ENCODE measurements around the gene DNAI2. TPM values are rescaled to one million over a fixed set of nuclear protein-coding genes. Genes with fewer than 3 reads are reported as not detected.
A peak's percentile ranks its signal among the peaks of the same experiment; 100 is the strongest.

Gene DNAI2
- total and polyA plus RNA-seq, 8 donors = 0.11 to 0.77 TPM; not detected in 6

- 44 to 50% methylated on average over 9 of the region's 9 CpGs for WGBS, 2 donors
- no peak overlapping the region for H3K27ac ChIP-seq
- H3K36me3 ChIP-seq = no peaks in the 10 kb centered on the region
- TF ChIP-seq, protein P1, sequence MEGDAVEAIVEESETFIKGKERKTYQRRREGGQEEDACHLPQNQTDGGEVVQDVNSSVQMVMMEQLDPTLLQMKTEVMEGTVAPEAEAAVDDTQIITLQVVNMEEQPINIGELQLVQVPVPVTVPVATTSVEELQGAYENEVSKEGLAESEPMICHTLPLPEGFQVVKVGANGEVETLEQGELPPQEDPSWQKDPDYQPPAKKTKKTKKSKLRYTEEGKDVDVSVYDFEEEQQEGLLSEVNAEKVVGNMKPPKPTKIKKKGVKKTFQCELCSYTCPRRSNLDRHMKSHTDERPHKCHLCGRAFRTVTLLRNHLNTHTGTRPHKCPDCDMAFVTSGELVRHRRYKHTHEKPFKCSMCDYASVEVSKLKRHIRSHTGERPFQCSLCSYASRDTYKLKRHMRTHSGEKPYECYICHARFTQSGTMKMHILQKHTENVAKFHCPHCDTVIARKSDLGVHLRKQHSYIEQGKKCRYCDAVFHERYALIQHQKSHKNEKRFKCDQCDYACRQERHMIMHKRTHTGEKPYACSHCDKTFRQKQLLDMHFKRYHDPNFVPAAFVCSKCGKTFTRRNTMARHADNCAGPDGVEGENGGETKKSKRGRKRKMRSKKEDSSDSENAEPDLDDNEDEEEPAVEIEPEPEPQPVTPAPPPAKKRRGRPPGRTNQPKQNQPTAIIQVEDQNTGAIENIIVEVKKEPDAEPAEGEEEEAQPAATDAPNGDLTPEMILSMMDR (IDR thresholded peaks at IDR 0.05) = no peak
- intact Hi-C loops (cut with DNase I) = no loop called here
- no peaks in the 10 kb centered on the region for H3K4me1 ChIP-seq
- H3K27me3 ChIP-seq = no peaks in the 10 kb centered on the region
- DNase-seq (no peak), ATAC-seq (peak in 2 of 4 donors; percentile 27 to 32), FAIRE-seq (no peak)
- H3K4me3 ChIP-seq = no peak overlapping the region
- no peaks in the 10 kb centered on the region for H3K9me3 ChIP-seq
These were observed 8.7 kb downstream of the DNAI2 start for GRCh38 chr17:74282587-74283370.

DNA sequence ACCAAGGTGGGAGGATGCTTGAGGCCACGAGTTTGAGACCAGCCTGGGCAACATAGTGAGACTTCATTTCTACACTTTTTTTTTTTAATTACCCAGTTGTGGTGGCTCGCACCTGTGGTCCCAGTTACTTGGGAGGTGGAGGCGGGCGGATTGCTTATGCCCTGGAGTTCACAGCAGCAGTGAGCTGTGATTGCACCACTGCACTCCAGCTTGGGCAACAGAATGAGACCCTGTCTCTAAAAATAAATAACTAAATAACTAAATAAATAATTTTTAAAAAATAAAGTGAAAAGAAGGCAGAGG is 9.3 kb downstream of the DNAI2 start:
- Histone ChIP-seq H3K27ac (no peak overlapping the region), H3K4me1 (no peaks in the 10 kb centered on the region), H3K27me3 (no peaks in the 10 kb centered on the region), H3K9me3 (no peaks in the 10 kb centered on the region), H3K36me3 (no peaks in the 10 kb centered on the region), H3K4me3 (no peak overlapping the region)
- TF ChIP-seq, protein P1 (IDR thresholded peaks at IDR 0.05) = no peak
- intact Hi-C loops (cut with DNase I) = no loop called here
- ATAC-seq (no peak), DNase-seq (peak in 1 of 6 donors; percentile 3), FAIRE-seq (no peak)
- WGBS, 2 donors = 66 to 76% methylated on average over 4 of the region's 4 CpGs

DNA sequence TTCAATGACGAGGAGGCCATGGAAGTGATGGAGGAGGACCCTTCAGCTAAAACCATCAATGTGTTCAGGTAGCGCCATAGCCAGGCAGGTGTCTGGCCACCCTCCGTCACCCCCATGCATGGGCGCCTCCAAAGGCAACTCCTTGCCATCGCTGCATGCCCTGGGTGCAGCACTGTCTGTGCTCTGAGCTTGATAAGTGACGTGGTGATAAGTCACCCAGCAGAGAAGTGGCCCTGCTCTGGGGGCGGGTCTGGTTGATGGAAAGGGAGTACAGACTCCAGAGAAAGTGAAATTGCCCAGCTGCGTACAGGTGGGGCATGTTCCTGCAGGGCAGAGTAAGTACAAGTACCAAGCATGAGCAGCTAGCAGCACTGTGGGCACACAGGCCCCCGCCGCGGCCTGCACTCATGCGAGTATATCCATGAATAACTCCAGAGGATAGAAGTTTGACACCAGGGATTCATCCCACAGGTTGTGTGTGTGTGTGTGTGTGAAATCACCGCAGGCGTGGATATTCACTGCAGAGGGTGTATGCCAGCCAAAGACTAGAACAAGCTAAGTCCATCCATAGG is 13.1 kb downstream of the DNAI2 start:
- Histone ChIP-seq H3K4me1 (no peaks in the 10 kb centered on the region), H3K27me3 (no peaks in the 10 kb centered on the region), H3K4me3 (no peak overlapping the region), H3K9me3 (no peaks in the 10 kb centered on the region), H3K27ac (no peak overlapping the region), H3K36me3 (no peaks in the 10 kb centered on the region)
- 70 to 76% methylated on average over 14 of the region's 14 CpGs for whole genome bisulfite sequencing, 2 donors
- DNase-seq = no peak
- ATAC-seq = no peak
- intact Hi-C loops (cut with DNase I) = no loop called here
- no peak for FAIRE-seq
- TF ChIP-seq, protein P1 (IDR thresholded peaks at IDR 0.05) = no peak

- Histone ChIP-seq H3K4me3 (no peak overlapping the region), H3K9me3 (no peaks in the 10 kb centered on the region), H3K36me3 (no peaks in the 10 kb centered on the region), H3K27ac (no peak overlapping the region), H3K27me3 (no peaks in the 10 kb centered on the region), H3K4me1 (no peaks in the 10 kb centered on the region)
- intact Hi-C loops (cut with DNase I) = no loop called here
- no peak for ATAC-seq
- no peak for FAIRE-seq
- 55 to 60% methylated on average over 5 of the region's 5 CpGs for WGBS, 2 donors
- TF ChIP-seq, protein P1 (IDR thresholded peaks at IDR 0.05) = no peak
- no peak for DNase-seq
These were observed 14.8 kb downstream of the DNAI2 start for GRCh38 chr17:74288785-74289184.

- Histone ChIP-seq H3K9me3 (no peaks in the 10 kb centered on the region), H3K4me1 (no peaks in the 10 kb centered on the region), H3K4me3 (no peak overlapping the region), H3K27me3 (no peaks in the 10 kb centered on the region), H3K27ac (no peak overlapping the region), H3K36me3 (no peaks in the 10 kb centered on the region)
- no peak for DNase-seq
- WGBS, 2 donors = 71% methylated on average over 11 of the region's 11 CpGs
- intact Hi-C loops (cut with DNase I) = loop anchor here in 1 of 3 donors (10.0 kb wide), 1 partner anchor 75 kb away; the partner anchor contains the start of gene TTYH2
- TF ChIP-seq, protein P1 (IDR thresholded peaks at IDR 0.05) = no peak
- FAIRE-seq = no peak
- peak in 2 of 4 donors; percentile 29 to 39 for ATAC-seq
These were observed 15.7 kb downstream of the DNAI2 start for GRCh38 chr17:74289688-74290087.
